Esophagus (tissue), 2 donors: ENCODE measurements around the gene GRIN2C. TPM values are rescaled to one million over a fixed set of nuclear protein-coding genes. Genes with fewer than 3 reads are reported as not detected.

Source experiments
- H3K27ac ChIP-seq, 2 donors: one replicate each; pipeline ENCODE4 v1.5.1; 2013; ENCODE audit warnings: low read depth in 2 of 2, mild to moderate bottlenecking in 2 of 2, inconsistent platforms in 1 of 2, low read length in 1 of 2, moderate library complexity in 1 of 2
- H3K27me3 ChIP-seq, 2 donors: one replicate each; pipeline ENCODE4 v1.6.1; 2013; ENCODE audit warnings: low read length in 2 of 2, control low read depth in 1 of 2, mild to moderate bottlenecking in 1 of 2; ENCODE audit not compliant: insufficient read depth in 2 of 2, control insufficient read depth in 1 of 2
- H3K36me3 ChIP-seq, 2 donors: one replicate each; pipeline ENCODE4 v1.6.1; 2013; ENCODE audit warnings: low read length in 1 of 2; ENCODE audit not compliant: control insufficient read depth in 2 of 2, insufficient read depth in 2 of 2
- H3K4me1 ChIP-seq, 2 donors: one replicate each; pipeline ENCODE4 v1.6.1; 2013; ENCODE audit warnings: low read length in 1 of 2; ENCODE audit not compliant: control insufficient read depth in 2 of 2, insufficient read depth in 2 of 2
- H3K4me3 ChIP-seq, 2 donors: one replicate each; pipeline ENCODE4 v1.5.1; 2013; ENCODE audit warnings: low read length in 2 of 2, mild to moderate bottlenecking in 2 of 2, low read depth in 1 of 2, moderate library complexity in 1 of 2
- H3K9me3 ChIP-seq, 2 donors: one replicate each; pipeline ENCODE4 v1.6.1; 2013; ENCODE audit warnings: mild to moderate bottlenecking in 2 of 2, low read depth in 1 of 2, low read length in 1 of 2, moderate library complexity in 1 of 2; ENCODE audit not compliant: control insufficient read depth in 2 of 2, insufficient read depth in 1 of 2
- WGBS, 2 donors: extraction: QIAGEN DNeasy Blood & Tissue Kit; methylation state at CpG; one replicate each; pipeline ENCODE4 v1.1.7; 2013; 5-methylcytosine and 5-hydroxymethylcytosine counted together
- polyA plus RNA-seq, 2 donors: library from polyadenylated mRNA; stranded (reverse); fragments of 200-250 nt; gene quantifications; one replicate each; pipeline ENCODE4 v1.2.3, GENCODE V29; 2013
- donor health status: healthy with polysubstance abuse.
- donor health status: Bipolar disorder and iron deficiency.

GRIN2C gene
- polyA plus RNA-seq, 2 donors = 0.08 to 0.10 TPM

DNA sequence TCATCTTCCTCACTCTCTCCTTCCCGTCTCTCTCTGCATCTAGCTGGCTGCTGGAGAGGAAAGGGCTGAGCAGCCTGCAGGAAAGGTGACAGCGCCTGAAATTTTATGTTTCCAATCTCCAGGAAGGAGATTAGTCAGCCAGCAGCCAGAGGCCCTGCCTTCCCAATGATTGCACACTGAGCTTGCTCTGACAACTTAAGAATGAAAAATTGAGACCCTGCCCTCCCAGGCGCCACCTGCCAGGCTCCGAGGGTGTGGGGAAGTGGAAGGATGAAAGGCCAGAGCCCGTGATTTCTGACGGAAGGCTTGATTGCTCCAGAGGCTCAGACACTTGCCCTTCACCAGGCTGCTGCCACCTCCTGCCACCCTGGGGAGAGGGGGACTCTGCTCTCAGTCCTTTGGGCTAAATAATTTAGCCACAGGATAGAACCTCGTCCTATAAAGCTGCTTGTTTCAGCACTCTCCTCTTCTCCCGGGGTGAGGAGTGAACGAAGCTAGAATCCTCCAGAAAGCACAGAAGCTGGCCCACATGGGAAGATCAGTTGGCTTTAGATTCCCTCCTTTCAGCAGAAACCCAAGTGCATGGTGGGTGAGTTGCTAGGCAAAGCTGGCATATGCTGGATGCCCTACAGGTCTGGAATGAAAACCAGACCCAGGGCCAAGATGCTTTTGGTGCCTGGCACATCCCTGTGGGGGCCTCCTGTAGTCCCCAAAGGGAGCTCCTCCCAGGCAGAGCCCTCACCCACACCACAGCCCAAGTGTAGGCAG, 33.5 kb downstream of the GRIN2C start:
- Histone ChIP-seq H3K27ac (no peak overlapping the region), H3K4me3 (no peak overlapping the region), H3K36me3 (peaks cover 8 to 17% of the 10 kb centered on the region in 2 donors), H3K27me3 (no peaks in the 10 kb centered on the region), H3K4me1 (peaks cover 0 to 2% of the 10 kb centered on the region in 2 donors), H3K9me3 (no peaks in the 10 kb centered on the region)
- WGBS, 2 donors = 80 to 85% methylated on average over 9 of the region's 9 CpGs

- Histone ChIP-seq H3K4me3 (no peak overlapping the region), H3K27ac (no peak overlapping the region), H3K36me3 (peaks cover 2 to 16% of the 10 kb centered on the region in 2 donors), H3K9me3 (no peaks in the 10 kb centered on the region), H3K27me3 (no peaks in the 10 kb centered on the region), H3K4me1 (peaks cover 0 to 2% of the 10 kb centered on the region in 2 donors)
- WGBS, 2 donors = 76 to 87% methylated on average over 11 of the region's 11 CpGs
Observed at GRCh38 chr17:74824961-74825627, 34.6 kb downstream of the GRIN2C start.

DNA sequence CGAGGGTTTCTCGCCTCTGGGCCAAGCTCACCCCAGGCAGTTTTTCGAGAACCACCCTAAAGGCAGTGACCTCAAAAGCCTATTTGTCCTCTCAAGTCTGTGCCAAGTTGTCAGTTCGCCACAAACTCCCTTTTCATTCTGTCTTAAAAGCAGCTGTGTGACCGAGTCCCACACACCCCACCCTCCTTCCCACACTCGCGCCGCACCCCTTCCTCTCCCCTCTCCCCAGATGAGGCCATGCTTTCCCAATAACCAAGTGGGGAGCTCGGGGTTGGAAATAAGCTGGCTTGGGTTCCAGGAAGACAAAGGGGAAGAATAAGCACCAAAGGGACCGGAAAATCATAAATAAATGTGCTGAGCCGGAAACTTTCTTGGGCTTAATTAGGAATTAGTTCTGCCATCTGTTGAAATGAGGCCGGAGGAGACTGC, 36.7 kb downstream of the GRIN2C start:
- Histone ChIP-seq H3K27ac (no peak overlapping the region), H3K36me3 (peaks cover 0 to 13% of the 10 kb centered on the region in 2 donors), H3K9me3 (no peaks in the 10 kb centered on the region), H3K4me3 (no peak overlapping the region), H3K27me3 (no peaks in the 10 kb centered on the region), H3K4me1 (peaks cover 0 to 2% of the 10 kb centered on the region in 2 donors)
- 64 to 67% methylated on average over 12 of the region's 12 CpGs for WGBS, 2 donors

DNA sequence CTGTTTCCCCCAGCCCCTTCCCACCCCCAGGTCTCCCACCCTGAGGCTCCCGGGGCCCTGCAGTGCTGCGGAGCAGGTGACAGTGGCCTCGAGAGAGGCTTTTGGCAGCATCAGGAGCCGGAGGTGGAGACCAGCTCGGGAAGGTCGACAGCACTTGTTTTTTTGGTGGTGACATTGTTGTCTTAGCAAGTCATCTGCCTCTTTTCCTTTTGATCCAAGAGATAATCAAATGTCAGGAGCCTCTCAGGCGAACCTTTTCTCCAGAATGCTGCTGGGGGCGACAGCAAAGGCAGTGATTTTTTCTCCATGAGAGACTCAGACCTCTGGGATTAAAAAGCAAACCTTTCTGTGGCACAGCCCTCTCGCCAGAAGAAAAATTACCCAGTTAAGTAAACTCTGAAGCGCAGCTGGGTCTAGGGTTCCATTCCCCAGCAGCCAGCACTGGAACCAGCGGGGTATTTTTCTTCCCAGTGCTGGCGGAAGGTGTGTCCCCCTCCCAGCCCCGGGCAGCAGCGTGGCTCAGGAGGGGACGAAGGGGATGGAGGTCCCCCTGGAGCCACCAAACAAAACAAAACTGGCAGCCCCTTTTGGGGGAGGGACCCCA, 37.2 kb downstream of the GRIN2C start:
- 75 to 76% methylated on average over 15 of the region's 15 CpGs for WGBS, 2 donors
- Histone ChIP-seq H3K4me3 (no peak overlapping the region), H3K4me1 (peaks cover 0 to 2% of the 10 kb centered on the region in 2 donors), H3K27me3 (no peaks in the 10 kb centered on the region), H3K36me3 (peaks cover 0 to 13% of the 10 kb centered on the region in 2 donors), H3K9me3 (no peaks in the 10 kb centered on the region), H3K27ac (no peak overlapping the region)

DNA sequence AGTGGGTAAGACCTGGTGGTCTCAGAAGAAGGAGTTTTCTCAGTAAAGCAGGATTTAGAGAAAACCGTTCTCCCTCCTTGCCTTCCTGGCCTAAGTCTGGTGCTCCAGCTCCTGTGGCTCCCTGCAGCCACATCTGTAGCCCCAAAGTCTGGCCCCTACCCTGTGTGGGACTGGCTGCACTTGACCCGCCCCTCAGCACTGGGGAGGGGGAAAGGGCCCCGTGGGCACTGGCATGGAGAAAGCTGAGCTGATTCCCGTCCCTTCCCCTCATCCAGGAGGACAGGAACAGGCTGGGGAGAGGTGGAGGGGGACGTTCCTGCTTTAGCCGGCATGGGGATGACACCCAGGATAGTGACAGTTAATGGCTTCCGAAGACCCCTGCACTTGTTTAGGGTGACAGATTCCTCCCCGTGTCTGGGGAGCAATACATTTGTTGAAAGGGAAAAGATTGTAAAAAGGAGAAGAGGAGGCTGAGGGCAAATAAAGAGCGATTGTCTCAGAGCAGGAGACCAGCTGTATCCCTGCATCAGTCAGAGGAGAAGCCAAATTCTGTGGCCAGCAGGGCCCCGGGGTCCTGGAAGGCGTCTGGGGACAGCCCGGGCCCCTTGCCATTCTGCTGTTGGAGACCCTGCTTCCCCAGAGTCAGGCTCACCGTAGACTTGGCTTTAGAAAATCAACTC, 37.9 kb downstream of the GRIN2C start:
- WGBS, 2 donors = 79 to 83% methylated on average over 13 of the region's 13 CpGs
- H3K27ac ChIP-seq = no peak overlapping the region
- H3K36me3 ChIP-seq = peaks cover 0 to 11% of the 10 kb centered on the region in 2 donors
- H3K9me3 ChIP-seq = no peaks in the 10 kb centered on the region
- peaks cover 0 to 2% of the 10 kb centered on the region in 2 donors for H3K4me1 ChIP-seq
- H3K27me3 ChIP-seq = no peaks in the 10 kb centered on the region
- H3K4me3 ChIP-seq = no peak overlapping the region

GRCh38 chr17:74819801-74820436, 39.8 kb downstream of the GRIN2C start:
- no peak overlapping the region for H3K4me3 ChIP-seq
- peaks cover 0 to 8% of the 10 kb centered on the region in 2 donors for H3K36me3 ChIP-seq
- H3K9me3 ChIP-seq = no peaks in the 10 kb centered on the region
- 96 to 98% methylated on average over 16 of the region's 16 CpGs for whole genome bisulfite sequencing, 2 donors
- no peak overlapping the region for H3K27ac ChIP-seq
- no peaks in the 10 kb centered on the region for H3K4me1 ChIP-seq
- H3K27me3 ChIP-seq = no peaks in the 10 kb centered on the region

DNA sequence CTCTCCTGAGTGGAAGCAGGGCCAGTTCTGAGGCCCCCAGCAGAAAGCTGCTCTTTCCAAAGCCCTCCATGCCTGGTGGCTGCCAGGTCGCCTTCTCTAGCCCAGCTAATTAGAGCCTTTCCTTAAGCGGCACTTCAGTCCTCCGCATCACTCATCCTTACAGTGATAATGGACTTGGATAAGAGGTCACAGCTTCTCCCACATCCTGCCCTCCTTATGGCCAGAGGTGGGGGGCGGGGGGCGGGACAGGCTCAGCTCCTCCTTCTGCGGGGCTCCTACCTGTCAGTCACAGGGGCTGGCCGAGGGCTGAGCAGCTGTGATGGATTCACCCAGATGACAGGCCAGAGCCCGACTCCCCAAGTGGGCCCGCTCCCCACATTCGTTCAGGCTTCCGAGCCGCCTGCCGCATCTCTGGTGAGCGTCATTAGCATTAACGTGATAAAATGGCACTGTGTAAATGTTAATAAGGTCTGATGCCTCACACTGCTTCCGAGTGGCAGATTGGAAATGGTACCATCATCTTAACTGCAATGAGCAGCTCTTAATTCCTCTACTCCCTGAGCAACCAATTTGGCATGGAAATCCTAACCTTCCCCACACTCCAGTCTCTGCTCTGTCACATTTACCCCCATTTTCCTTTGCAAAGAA, 41.3 kb downstream of the GRIN2C start:
- peaks cover 0 to 4% of the 10 kb centered on the region in 2 donors for H3K36me3 ChIP-seq
- H3K4me3 ChIP-seq = no peak overlapping the region
- 93 to 95% methylated on average over 16 of the region's 16 CpGs for WGBS, 2 donors
- H3K4me1 ChIP-seq = peaks cover 0 to 2% of the 10 kb centered on the region in 2 donors
- H3K27ac ChIP-seq = no peak overlapping the region
- H3K27me3 ChIP-seq = no peaks in the 10 kb centered on the region
- H3K9me3 ChIP-seq = no peaks in the 10 kb centered on the region

DNA sequence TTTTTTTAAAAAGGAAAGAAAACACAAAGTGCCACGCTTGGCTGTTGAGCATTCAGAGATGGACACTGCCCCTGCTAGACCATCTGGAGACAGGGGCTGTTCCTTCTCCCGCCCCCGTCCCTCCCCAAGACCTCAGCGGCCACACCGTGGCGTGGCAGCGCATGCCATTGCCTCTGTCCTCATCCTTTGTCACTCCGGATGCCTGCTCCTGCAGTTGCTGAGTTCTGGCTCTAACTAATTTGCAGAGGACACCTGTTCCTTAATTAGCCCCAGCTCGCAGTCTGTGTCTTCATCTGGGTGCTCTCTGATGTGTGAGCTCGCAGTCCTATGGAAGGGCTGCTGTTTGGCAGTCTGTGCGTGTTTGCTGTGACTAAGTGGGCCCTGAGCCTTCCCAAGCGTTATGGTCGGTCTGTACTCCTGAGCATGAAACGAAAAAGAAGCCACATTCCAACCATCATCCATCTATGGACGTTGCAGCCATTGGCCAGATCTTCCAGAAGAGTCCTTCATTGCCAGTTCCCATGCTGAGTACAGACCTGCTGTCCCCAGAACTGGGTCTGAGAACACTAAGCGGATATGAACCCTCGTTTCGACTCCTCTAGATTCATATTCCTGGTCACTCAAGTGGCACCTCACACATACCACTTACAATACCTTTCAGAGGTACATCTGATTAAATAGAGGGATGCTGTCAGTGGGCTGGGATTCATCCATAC, 42.6 kb downstream of the GRIN2C start:
- peaks cover 0 to 2% of the 10 kb centered on the region in 2 donors for H3K4me1 ChIP-seq
- no peaks in the 10 kb centered on the region for H3K27me3 ChIP-seq
- WGBS, 2 donors = 90 to 91% methylated on average over 17 to 18 of the region's 18 CpGs
- H3K27ac ChIP-seq = no peak overlapping the region
- H3K4me3 ChIP-seq = no peak overlapping the region
- H3K9me3 ChIP-seq = no peaks in the 10 kb centered on the region
- peaks cover 0 to 4% of the 10 kb centered on the region in 2 donors for H3K36me3 ChIP-seq
